Activated CD8-positive, alpha-beta memory T cell treated with anti-CD3 and anti-CD28 coated beads, Interleukin-2, amount 10 ng/mL, durations not matched to agents 7 days and 5 days (primary cell): ENCODE results near the gene ULK4. TPM values are rescaled to one million over a fixed set of nuclear protein-coding genes. Genes with fewer than 3 reads are reported as not detected.
"Not testable (repeated sequence)": the region's sequence is repeated elsewhere in the genome, so short reads cannot be mapped to it uniquely, and the experiment has no call there.

Experiments
- ATAC-seq: fragments of 150-1000 bp; cut with Tn5 transposase; one replicate; pipeline ENCODE4 v1.10.0; 2021; ENCODE audit warnings: moderate library complexity
- CTCF ChIA-PET: fragments of 350-600 bp; sonication (Branson Sonifier 250); formaldehyde crosslinking; loops from one replicate; lab custom pipeline; 2021; ENCODE audit warnings: antibody characterized with exemption; lab: Charles Lee
- DNase-seq: peaks from one replicate; pipeline ENCODE4 v3.0.0-alpha.2; 2020
- H3K27ac Mint-ChIP-seq: one replicate; pipeline ENCODE4 v1.8.0; 2021; ENCODE audit warnings: mild to moderate bottlenecking, mixed read lengths
- H3K27me3 Mint-ChIP-seq: one replicate; pipeline ENCODE4 v1.8.0; 2021; ENCODE audit warnings: mixed read lengths
- H3K36me3 Mint-ChIP-seq: one replicate; pipeline ENCODE4 v1.8.0; 2021; ENCODE audit warnings: mild to moderate bottlenecking, mixed read lengths
- H3K4me1 Mint-ChIP-seq: one replicate; pipeline ENCODE4 v1.8.0; 2021; ENCODE audit warnings: mixed read lengths
- H3K4me3 Mint-ChIP-seq: one replicate; pipeline ENCODE4 v1.8.0; 2021; ENCODE audit warnings: mild to moderate bottlenecking, moderate library complexity, mixed read lengths
- H3K9me3 Mint-ChIP-seq: one replicate; pipeline ENCODE4 v1.8.0; 2022; ENCODE audit warnings: low read depth, mixed read lengths
- total RNA-seq, 2 experiments: library from RNA; stranded (reverse); gene quantifications; one replicate each; pipeline ENCODE4 v1.2.3, GENCODE V29; 2021

ULK4 gene
- total RNA-seq, 2 experiments from 2014 or later: 9.5 to 13.3 TPM

GRCh38 chr3:41370765-41371535, 591.0 kb downstream of the ULK4 start:
- H3K27me3 Mint-ChIP-seq, H3K27ac Mint-ChIP-seq, H3K9me3 Mint-ChIP-seq, H3K36me3 Mint-ChIP-seq, H3K4me3 Mint-ChIP-seq, CTCF ChIA-PET, ATAC-seq, DNase-seq, H3K4me1 Mint-ChIP-seq: not testable (repeated sequence)

- Mint-ChIP-seq H3K36me3 (peaks cover 2% of the 10 kb centered on the region), H3K4me1 (no peaks in the 10 kb centered on the region), H3K4me3 (no peak overlapping the region), H3K9me3 (peaks cover 3% of the 10 kb centered on the region), H3K27ac (no peak overlapping the region), H3K27me3 (no peaks in the 10 kb centered on the region)
- ATAC-seq: no peak
- DNase-seq: no peak
- CTCF ChIA-PET: no interaction called here
Measured at GRCh38 chr3:41370307-41370706, 591.6 kb downstream of the ULK4 start.

DNA sequence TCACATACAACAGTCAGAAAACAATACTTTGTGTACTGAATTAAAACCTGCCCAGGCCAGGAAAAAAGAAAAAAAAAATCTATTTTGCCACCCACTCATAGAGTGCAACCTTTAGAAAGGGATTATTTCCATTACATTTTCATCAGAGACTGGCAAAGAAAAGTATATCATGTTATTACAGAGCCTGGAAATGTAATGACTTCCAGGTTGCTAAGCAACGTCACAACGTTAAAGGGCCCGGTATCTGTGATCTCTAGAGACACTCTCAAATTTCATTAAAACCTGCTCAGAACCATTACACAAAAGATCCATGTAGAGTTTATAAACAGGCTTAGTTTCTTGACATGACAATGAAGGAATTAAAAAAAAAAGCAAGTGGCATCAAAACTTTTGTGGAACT, 592.1 kb downstream of the ULK4 start:
- DNase-seq: no peak
- CTCF ChIA-PET: no interaction called here
- no peak for ATAC-seq
- Mint-ChIP-seq H3K36me3 (peaks cover 2% of the 10 kb centered on the region), H3K9me3 (peaks cover 3% of the 10 kb centered on the region), H3K27me3 (no peaks in the 10 kb centered on the region), H3K4me3 (no peak overlapping the region), H3K4me1 (no peaks in the 10 kb centered on the region), H3K27ac (no peak overlapping the region)

DNA sequence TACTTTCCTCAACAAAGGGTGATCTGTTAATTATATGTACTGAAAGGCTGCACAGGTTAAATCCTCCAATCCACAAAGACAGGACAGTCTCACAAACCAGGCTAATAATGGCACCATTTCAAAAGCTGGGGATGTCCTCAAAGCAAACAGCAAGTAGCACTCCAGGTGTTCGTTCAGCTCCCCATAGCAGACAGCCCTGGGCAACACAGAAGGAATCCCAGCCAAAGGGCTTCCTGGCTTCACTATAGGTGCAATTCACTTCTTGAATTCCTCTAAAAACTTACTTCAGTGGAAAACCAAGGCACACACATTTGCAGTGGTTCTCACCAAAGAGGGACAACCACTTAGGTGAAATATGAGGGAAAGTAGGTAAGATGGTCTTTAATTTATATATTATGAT, 595.9 kb downstream of the ULK4 start:
- H3K27ac Mint-ChIP-seq: no peak overlapping the region
- H3K36me3 Mint-ChIP-seq: peaks cover 2% of the 10 kb centered on the region
- CTCF ChIA-PET: no interaction called here
- no peaks in the 10 kb centered on the region for H3K4me1 Mint-ChIP-seq
- no peaks in the 10 kb centered on the region for H3K27me3 Mint-ChIP-seq
- no peak for DNase-seq
- ATAC-seq: no peak
- H3K4me3 Mint-ChIP-seq: no peak overlapping the region
- peaks cover 2% of the 10 kb centered on the region for H3K9me3 Mint-ChIP-seq

DNA sequence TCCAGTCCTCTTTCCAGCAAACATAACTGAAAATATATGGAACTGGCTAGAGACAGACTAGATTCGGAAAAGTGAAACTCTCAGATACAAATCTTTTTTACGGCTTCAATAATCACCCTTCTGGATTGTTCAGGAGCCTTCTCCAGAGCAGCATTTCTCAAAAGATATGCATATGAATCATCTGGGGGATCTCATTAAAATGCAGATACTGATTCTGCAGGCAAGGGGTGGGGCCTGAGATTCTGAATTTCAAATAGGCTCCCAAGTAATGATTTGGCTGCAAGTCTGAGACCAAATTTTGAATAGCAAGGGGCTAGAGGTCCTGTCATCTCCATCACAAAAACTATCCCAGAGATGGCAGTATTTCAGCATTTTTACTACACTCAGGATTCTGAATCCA, 597.2 kb downstream of the ULK4 start:
- CTCF ChIA-PET: no interaction called here
- Mint-ChIP-seq H3K4me3 (no peak overlapping the region), H3K27ac (no peak overlapping the region), H3K36me3 (peaks cover 2% of the 10 kb centered on the region), H3K4me1 (no peaks in the 10 kb centered on the region), H3K27me3 (no peaks in the 10 kb centered on the region), H3K9me3 (peaks cover 2% of the 10 kb centered on the region)
- no peak for DNase-seq
- no peak for ATAC-seq

- H3K4me3 Mint-ChIP-seq: no peak overlapping the region
- H3K27me3 Mint-ChIP-seq: no peaks in the 10 kb centered on the region
- CTCF ChIA-PET: no interaction called here
- H3K9me3 Mint-ChIP-seq: peaks cover 2% of the 10 kb centered on the region
- no peaks in the 10 kb centered on the region for H3K4me1 Mint-ChIP-seq
- DNase-seq (no peak), ATAC-seq (no peak)
- H3K27ac Mint-ChIP-seq: no peak overlapping the region
- peaks cover 2% of the 10 kb centered on the region for H3K36me3 Mint-ChIP-seq
Measured at GRCh38 chr3:41363830-41364523, 597.9 kb downstream of the ULK4 start.

- Mint-ChIP-seq H3K36me3 (no peaks in the 10 kb centered on the region), H3K4me3 (no peak overlapping the region), H3K4me1 (no peaks in the 10 kb centered on the region), H3K27me3 (no peaks in the 10 kb centered on the region), H3K9me3 (no peaks in the 10 kb centered on the region), H3K27ac (no peak overlapping the region)
- no peak for ATAC-seq
- no peak for DNase-seq
- CTCF ChIA-PET: no interaction called here
Measured at GRCh38 chr3:41362638-41363559, 599.0 kb downstream of the ULK4 start.

GRCh38 chr3:41357271-41357670, 604.6 kb downstream of the ULK4 start:
- Mint-ChIP-seq H3K27ac (no peak overlapping the region), H3K36me3 (no peaks in the 10 kb centered on the region), H3K27me3 (no peaks in the 10 kb centered on the region), H3K4me3 (no peak overlapping the region), H3K9me3 (no peaks in the 10 kb centered on the region), H3K4me1 (no peaks in the 10 kb centered on the region)
- CTCF ChIA-PET: no interaction called here
- DNase-seq (no peak), ATAC-seq (no peak)

GRCh38 chr3:41356775-41357174, 605.1 kb downstream of the ULK4 start:
- no peak for DNase-seq
- CTCF ChIA-PET: no interaction called here
- no peaks in the 10 kb centered on the region for H3K4me1 Mint-ChIP-seq
- H3K36me3 Mint-ChIP-seq: no peaks in the 10 kb centered on the region
- H3K9me3 Mint-ChIP-seq: no peaks in the 10 kb centered on the region
- no peaks in the 10 kb centered on the region for H3K27me3 Mint-ChIP-seq
- no peak for ATAC-seq
- no peak overlapping the region for H3K27ac Mint-ChIP-seq
- H3K4me3 Mint-ChIP-seq: no peak overlapping the region

GRCh38 chr3:41352510-41352909, 609.4 kb downstream of the ULK4 start:
- Mint-ChIP-seq H3K4me1 (no peaks in the 10 kb centered on the region), H3K27ac (no peak overlapping the region), H3K36me3 (no peaks in the 10 kb centered on the region), H3K27me3 (no peaks in the 10 kb centered on the region), H3K9me3 (no peaks in the 10 kb centered on the region), H3K4me3 (no peak overlapping the region)
- DNase-seq (no peak), ATAC-seq (no peak)
- CTCF ChIA-PET: no interaction called here

GRCh38 chr3:41350441-41350840, 611.5 kb downstream of the ULK4 start:
- Mint-ChIP-seq H3K27ac (no peak overlapping the region), H3K9me3 (no peaks in the 10 kb centered on the region), H3K36me3 (no peaks in the 10 kb centered on the region), H3K27me3 (no peaks in the 10 kb centered on the region), H3K4me3 (no peak overlapping the region), H3K4me1 (no peaks in the 10 kb centered on the region)
- no peak for ATAC-seq
- no peak for DNase-seq
- CTCF ChIA-PET: no interaction called here

DNA sequence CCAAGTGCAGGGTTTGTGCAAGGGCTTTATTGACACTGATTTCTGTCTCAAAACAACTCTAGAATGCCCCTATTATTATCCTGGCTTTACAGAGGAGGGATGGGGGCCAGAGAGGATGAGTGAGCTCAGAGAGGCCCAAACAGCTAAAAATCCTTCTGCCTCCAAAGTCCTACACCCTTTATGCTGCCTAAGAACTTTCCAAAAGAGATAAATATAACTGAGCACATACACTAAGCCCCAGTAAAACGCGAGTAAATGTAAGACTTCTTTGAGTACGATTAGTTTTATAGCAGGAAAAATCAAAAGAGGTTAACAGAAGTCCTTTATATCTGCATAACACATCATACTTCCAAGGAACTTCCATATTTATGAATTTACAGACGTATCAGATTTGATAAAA, 613.5 kb downstream of the ULK4 start:
- Mint-ChIP-seq H3K4me1 (no peaks in the 10 kb centered on the region), H3K4me3 (no peak overlapping the region), H3K27ac (no peak overlapping the region), H3K9me3 (no peaks in the 10 kb centered on the region), H3K36me3 (no peaks in the 10 kb centered on the region), H3K27me3 (no peaks in the 10 kb centered on the region)
- CTCF ChIA-PET: no interaction called here
- no peak for ATAC-seq
- DNase-seq: no peak

- no peaks in the 10 kb centered on the region for H3K9me3 Mint-ChIP-seq
- CTCF ChIA-PET: no interaction called here
- no peak overlapping the region for H3K4me3 Mint-ChIP-seq
- DNase-seq (no peak), ATAC-seq (no peak)
- H3K36me3 Mint-ChIP-seq: no peaks in the 10 kb centered on the region
- H3K27me3 Mint-ChIP-seq: no peaks in the 10 kb centered on the region
- H3K27ac Mint-ChIP-seq: no peak overlapping the region
- H3K4me1 Mint-ChIP-seq: no peaks in the 10 kb centered on the region
Measured at GRCh38 chr3:41346698-41347270, 615.1 kb downstream of the ULK4 start.
